Measurements from ENCODE around the gene NPW. TPM values are rescaled to one million over a fixed set of nuclear protein-coding genes. Genes with fewer than 3 reads are reported as not detected.

Gene NPW
- total and polyA plus RNA-seq, 2 of the 8 experiments (the other 6 are each of a cell fraction or from before 2014, with no cell fraction given): 4.0 to 10.3 TPM

GRCh38 chr16:2062801-2063200, 43.2 kb downstream of the NPW start:
- peaks cover 2 to 14% (median 6%) of the 10 kb centered on the region in 4 experiments; a peak in 6 of 8 replicates for H3K36me3 ChIP-seq (ENCODE audit: control insufficient read depth in 2 of 4, insufficient read depth in 4 of 4, low read length in 3 of 4)
- H4K20me1 ChIP-seq (replicated peaks in 1 of 2; ENCODE audit: control insufficient read depth in 1 of 2, insufficient read depth in 2 of 2, low read length in 2 of 2): peaks cover 0 to 11% of the 10 kb centered on the region in 2 experiments
- no peak overlapping the region for H3K14ac ChIP-seq (ENCODE audit: insufficient read length)
- no peak overlapping the region for H3K4ac ChIP-seq (replicated peaks; ENCODE audit: insufficient read length, low read depth, low read length)
- H3K9ac ChIP-seq (replicated peaks in 1 of 4; ENCODE audit: extremely low read depth in 1 of 4, low read depth in 3 of 4, low read length in 3 of 4): no peak overlapping the region
- H3K23me2 ChIP-seq (ENCODE audit: low read depth, low read length): no peaks in the 10 kb centered on the region
- H2AK5ac ChIP-seq (ENCODE audit: low read depth, low read length): no peak overlapping the region
- no peaks in the 10 kb centered on the region for H3K27me3 ChIP-seq (replicated peaks in 1 of 4; ENCODE audit: control insufficient read depth in 3 of 4, extremely low read depth in 1 of 4, insufficient read depth in 3 of 4, low read length in 3 of 4)
- no peak overlapping the region for H3K56ac ChIP-seq (replicated peaks; ENCODE audit: insufficient read length, low read depth, low read length)
- CTCF ChIA-PET (ENCODE audit: partially characterized antibody): interaction anchor here (1.1 to 2.8 kb wide), 2 partner anchors 10 to 12 kb away, joined by 3 to 14 read pairs; no protein-coding TSS in a partner anchor
- no peak overlapping the region for H2BK12ac ChIP-seq (ENCODE audit: low read depth, low read length)
- H4K5ac ChIP-seq (ENCODE audit: insufficient read length, low read depth, low read length): no peak overlapping the region
- H3K4me2 ChIP-seq (ENCODE audit: insufficient read depth in 1 of 2, low read depth in 2 of 2, low read length in 2 of 2): no peak overlapping the region
- H3K9me3 ChIP-seq (ENCODE audit: insufficient read depth in 2 of 2, low read depth in 1 of 2, low read length in 1 of 2): no peaks in the 10 kb centered on the region
- FAIRE-seq (no peak), DNase-seq (ENCODE audit: low read depth in 1 of 2, low spot score in 2 of 2) (no peak)
- no peak overlapping the region for H3K18ac ChIP-seq (ENCODE audit: extremely low read depth, low read length)
- no peak overlapping the region for H2BK20ac ChIP-seq (ENCODE audit: low read length)
- no peak overlapping the region for H3K23ac ChIP-seq (ENCODE audit: insufficient read length)
- POLR2A ChIA-PET (ENCODE audit: partially characterized antibody): interaction anchor here (1.7 to 3.6 kb wide), 4 partner anchors 10 to 98 kb away, joined by 4 to 11 read pairs (median 8); partner anchors contain the start of genes NTHL1, RPS2, TRAF7 and TSC2
- H3K27ac ChIP-seq (ENCODE audit: low read depth, low read length): no peak overlapping the region
- no peak overlapping the region for H3K4me3 ChIP-seq (ENCODE audit: extremely low read depth in 1 of 4, insufficient read depth in 2 of 4, low read depth in 3 of 4, low read length in 4 of 4)
- no peak overlapping the region for H4K91ac ChIP-seq (replicated peaks; ENCODE audit: insufficient read length, low read length)
- H2AFZ ChIP-seq (ENCODE audit: low read length): no peak overlapping the region
- no peak overlapping the region for H2BK15ac ChIP-seq (ENCODE audit: low read length)
- no peak overlapping the region for H2BK5ac ChIP-seq (ENCODE audit: low read depth, low read length)
- H2BK120ac ChIP-seq (replicated peaks; ENCODE audit: low read depth, low read length): no peak overlapping the region
- H4K8ac ChIP-seq (ENCODE audit: extremely low read depth, insufficient read depth, low read length): no peak overlapping the region
- H3K79me1 ChIP-seq (ENCODE audit: low read depth, low read length): no peaks in the 10 kb centered on the region
- H3K79me2 ChIP-seq (ENCODE audit: control insufficient read depth in 1 of 2, insufficient read depth in 2 of 2, low read length in 2 of 2): no peaks in the 10 kb centered on the region
- no peaks in the 10 kb centered on the region for H3K4me1 ChIP-seq (replicated peaks in 1 of 4; ENCODE audit: control insufficient read depth in 3 of 4, insufficient read depth in 4 of 4, low read length in 3 of 4)
- WGBS, 2 experiments (ENCODE audit: extremely low coverage in 1 of 2, insufficient coverage in 1 of 2, insufficient read length in 1 of 2, insufficient replicate concordance in 2 of 2, low coverage in 1 of 2, low lambda C conversion rate in 2 of 2, missing lambda C conversion rate in 1 of 2): 99% methylated on average over 28 of the region's 28 CpGs; no CpG with 5 or more reads in 1 of the 2 experiments
- no peak for TF ChIP-seq RAD21 (IDR thresholded peaks at IDR 0.05 in 1 of 2, conservative IDR thresholded peaks at IDR 0.05 in 1 of 2; ENCODE audit: low read depth in 2 of 2, low read length in 2 of 2)
- TF ChIP-seq YY1 (IDR thresholded peaks at IDR 0.05; ENCODE audit: low read depth, low read length): no peak
- TF ChIP-seq ATF3 (IDR thresholded peaks at IDR 0.05; ENCODE audit: insufficient read depth, low read depth, low read length): no peak
- no peak for TF ChIP-seq SIN3A (conservative IDR thresholded peaks at IDR 0.05 in 1 of 2, IDR thresholded peaks at IDR 0.05 in 1 of 2; ENCODE audit: low read depth in 1 of 2, low read length in 2 of 2)
- no peak for TF ChIP-seq CEBPB (IDR thresholded peaks at IDR 0.05; ENCODE audit: low read depth, low read length)
- no peak for TF ChIP-seq FOSL1 (IDR thresholded peaks at IDR 0.05; ENCODE audit: insufficient read depth, low read depth, low read length)
- no peak for TF ChIP-seq CTBP2 (IDR thresholded peaks at IDR 0.05; ENCODE audit: borderline replicate concordance, insufficient read depth, insufficient read length, low read length)
- no peak for TF ChIP-seq TBP (IDR thresholded peaks at IDR 0.05; ENCODE audit: low read depth, low read length)
- no peak for TF ChIP-seq NANOG (IDR thresholded peaks at IDR 0.05; ENCODE audit: insufficient read depth, low read depth, low read length, poor library complexity, severe bottlenecking)
- TF ChIP-seq SP4 (IDR thresholded peaks at IDR 0.05; ENCODE audit: low read length): no peak
- TF ChIP-seq BCL11A (IDR thresholded peaks at IDR 0.05; ENCODE audit: low read depth in 2 of 2, low read length in 2 of 2): no peak
- TF ChIP-seq KDM5A (IDR thresholded peaks at IDR 0.05; ENCODE audit: low read length): no peak
- TF ChIP-seq ZNF274 (IDR thresholded peaks at IDR 0.05; ENCODE audit: borderline replicate concordance, extremely low read depth, low read length): no peak
- TF ChIP-seq POLR2A (IDR thresholded peaks at IDR 0.05; ENCODE audit: control extremely low read depth in 1 of 2, low read depth in 2 of 2, low read length in 2 of 2): no peak
